Gastrocnemius medialis (tissue), 4 donors: Measurements from ENCODE around the gene PDZD4.

ENCODE experiments used
- POLR2A ChIP-seq, 2 donors: fragments of 450-650 bp; IDR thresholded peaks; one replicate each; pipeline ENCODE4 v1.6.1; 2017; ENCODE audit warnings: antibody characterized with exemption in 2 of 2, mild to moderate bottlenecking in 2 of 2, moderate library complexity in 2 of 2
- TF ChIP-seq, protein P1 (sequence below), 5 experiments: fragments of 450-650 bp in 3 of 5; fragments of 200-600 bp in 2 of 5; sonication (generic) in 2 of 5; IDR thresholded peaks in 4 of 5; conservative IDR thresholded peaks in 1 of 5; 1 replicate in 4 of 5; 2 replicates in 1 of 5; pipeline ENCODE4 v1.5.1; 2016 to 2019; ENCODE audit warnings: antibody characterized with exemption in 5 of 5, mild to moderate bottlenecking in 3 of 5, moderate library complexity in 3 of 5

DNA sequence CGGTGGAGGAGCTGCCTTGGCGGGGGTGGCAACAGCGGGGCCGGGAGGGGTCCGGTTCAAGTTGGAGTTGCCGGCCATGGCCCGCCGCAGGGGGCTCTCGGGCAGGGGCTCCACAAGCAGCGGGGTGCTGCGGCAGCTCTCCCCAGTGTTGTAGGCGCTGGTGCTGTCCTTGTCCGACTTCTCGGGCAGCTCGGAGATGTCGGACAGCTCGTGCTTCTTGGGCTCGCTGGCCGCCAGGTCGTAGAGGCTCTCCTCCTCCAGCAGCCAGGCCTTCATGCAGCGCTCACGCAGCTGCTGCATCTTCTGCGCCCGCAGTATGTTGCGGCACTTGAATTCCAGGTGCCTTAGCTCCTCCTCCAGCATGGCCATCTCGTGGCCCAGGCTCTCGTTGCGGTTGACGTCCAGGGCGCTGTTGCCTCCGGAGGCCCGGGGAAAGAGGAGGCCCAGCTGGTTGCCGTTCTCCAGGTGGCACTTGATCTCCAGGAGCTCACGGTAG is 26.2 kb downstream of the PDZD4 start:
- TF ChIP-seq POLR2A (IDR thresholded peaks at IDR 0.05) = no peak
- TF ChIP-seq, protein P1, sequence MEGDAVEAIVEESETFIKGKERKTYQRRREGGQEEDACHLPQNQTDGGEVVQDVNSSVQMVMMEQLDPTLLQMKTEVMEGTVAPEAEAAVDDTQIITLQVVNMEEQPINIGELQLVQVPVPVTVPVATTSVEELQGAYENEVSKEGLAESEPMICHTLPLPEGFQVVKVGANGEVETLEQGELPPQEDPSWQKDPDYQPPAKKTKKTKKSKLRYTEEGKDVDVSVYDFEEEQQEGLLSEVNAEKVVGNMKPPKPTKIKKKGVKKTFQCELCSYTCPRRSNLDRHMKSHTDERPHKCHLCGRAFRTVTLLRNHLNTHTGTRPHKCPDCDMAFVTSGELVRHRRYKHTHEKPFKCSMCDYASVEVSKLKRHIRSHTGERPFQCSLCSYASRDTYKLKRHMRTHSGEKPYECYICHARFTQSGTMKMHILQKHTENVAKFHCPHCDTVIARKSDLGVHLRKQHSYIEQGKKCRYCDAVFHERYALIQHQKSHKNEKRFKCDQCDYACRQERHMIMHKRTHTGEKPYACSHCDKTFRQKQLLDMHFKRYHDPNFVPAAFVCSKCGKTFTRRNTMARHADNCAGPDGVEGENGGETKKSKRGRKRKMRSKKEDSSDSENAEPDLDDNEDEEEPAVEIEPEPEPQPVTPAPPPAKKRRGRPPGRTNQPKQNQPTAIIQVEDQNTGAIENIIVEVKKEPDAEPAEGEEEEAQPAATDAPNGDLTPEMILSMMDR (IDR thresholded peaks at IDR 0.05 in 4 of 5, conservative IDR thresholded peaks at IDR 0.05 in 1 of 5) = no peak
